Measurements from ENCODE around the gene PTEN.

PTEN gene

DNA sequence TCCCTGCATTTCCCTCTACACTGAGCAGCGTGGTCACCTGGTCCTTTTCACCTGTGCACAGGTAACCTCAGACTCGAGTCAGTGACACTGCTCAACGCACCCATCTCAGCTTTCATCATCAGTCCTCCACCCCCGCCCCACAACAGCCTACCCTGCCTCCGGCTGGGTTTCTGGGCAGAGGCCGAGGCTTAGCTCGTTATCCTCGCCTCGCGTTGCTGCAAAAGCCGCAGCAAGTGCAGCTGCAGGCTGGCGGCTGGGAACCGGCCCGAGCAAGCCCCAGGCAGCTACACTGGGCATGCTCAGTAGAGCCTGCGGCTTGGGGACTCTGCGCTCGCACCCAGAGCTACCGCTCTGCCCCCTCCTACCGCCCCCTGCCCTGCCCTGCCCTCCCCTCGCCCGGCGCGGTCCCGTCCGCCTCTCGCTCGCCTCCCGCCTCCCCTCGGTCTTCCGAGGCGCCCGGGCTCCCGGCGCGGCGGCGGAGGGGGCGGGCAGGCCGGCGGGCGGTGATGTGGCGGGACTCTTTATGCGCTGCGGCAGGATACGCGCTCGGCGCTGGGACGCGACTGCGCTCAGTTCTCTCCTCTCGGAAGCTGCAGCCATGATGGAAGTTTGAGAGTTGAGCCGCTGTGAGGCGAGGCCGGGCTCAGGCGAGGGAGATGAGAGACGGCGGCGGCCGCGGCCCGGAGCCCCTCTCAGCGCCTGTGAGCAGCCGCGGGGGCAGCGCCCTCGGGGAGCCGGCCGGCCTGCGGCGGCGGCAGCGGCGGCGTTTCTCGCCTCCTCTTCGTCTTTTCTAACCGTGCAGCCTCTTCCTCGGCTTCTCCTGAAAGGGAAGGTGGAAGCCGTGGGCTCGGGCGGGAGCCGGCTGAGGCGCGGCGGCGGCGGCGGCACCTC lies at the start of gene PTEN, which contains the start of gene KLLN:
PTEN (plus strand) TSS at position 573 of the 891 bp plus-strand sequence. CDS start 845 bp downstream, outside the sequence.
KLLN (minus strand) TSS at position 481 of the 891 bp plus-strand sequence. CDS start 1,046 bp downstream, outside the sequence.
- Histone ChIP-seq H3K36me3 (ENCODE audit: control insufficient read depth in 2 of 2, insufficient read depth in 1 of 2, low read length in 2 of 2) (no peaks in the 10 kb centered on the region), H3K27ac (ENCODE audit: extremely low read depth, low read depth, low read length) (peak within 1 kb of the TSS; percentile 99), H3K4me1 (ENCODE audit: control insufficient read depth, insufficient read depth, low read length) (peaks cover 12% of the 10 kb centered on the region; the same call in 1 of the 2 replicates), H3K9me3 (ENCODE audit: control insufficient read depth, insufficient read depth, low read depth, low read length) (no peaks in the 10 kb centered on the region), H3K4me3 (ENCODE audit: low read depth, low read length) (peak within 1 kb of the TSS; percentile 60)
- CTCF ChIA-PET: interaction anchor here (0.5 to 1.4 kb wide), 3 partner anchors 175 to 454 kb away, joined by 4 to 5 read pairs (median 4); no protein-coding TSS in a partner anchor
- POLR2A ChIA-PET: interaction anchor here (0.9 to 2.9 kb wide), 14 partner anchors 9 to 524 kb away, joined by 3 to 30 read pairs (median 4); partner anchors contain the start of gene ATAD1
- TF ChIP-seq ZNF423 (tag by site-specific recombination; IDR thresholded peaks at IDR 0.05) (no peak; the same call in 1 of the 2 replicates), ZNF571 (tag by site-specific recombination; IDR thresholded peaks at IDR 0.05) (no peak), ZBTB8A (tag by site-specific recombination; IDR thresholded peaks at IDR 0.05) (peak; percentile 85), ZNF544 (tag by site-specific recombination; IDR thresholded peaks at IDR 0.05) (no peak), ZNF138 (tag by site-specific recombination; IDR thresholded peaks at IDR 0.05; ENCODE audit: borderline replicate concordance) (no peak), ZBTB48 (tag by site-specific recombination; IDR thresholded peaks at IDR 0.05) (peak; percentile 78; the same call in 1 of the 2 replicates), ZNF23 (tag by site-specific recombination; IDR thresholded peaks at IDR 0.05; ENCODE audit: borderline replicate concordance) (no peak), ZNF776 (tag by site-specific recombination; IDR thresholded peaks at IDR 0.05; ENCODE audit: borderline replicate concordance) (no peak), ZNF391 (tag by site-specific recombination; IDR thresholded peaks at IDR 0.05; ENCODE audit: borderline replicate concordance, low read depth) (no peak), ZNF76 (tag by site-specific recombination; IDR thresholded peaks at IDR 0.05; ENCODE audit: borderline replicate concordance, low read depth) (peak; percentile 72; the same call in 1 of the 2 replicates), ZFP69B (tag by site-specific recombination; IDR thresholded peaks at IDR 0.05) (peak; percentile 21), ZEB2 (tag by site-specific recombination; IDR thresholded peaks at IDR 0.05) (peak; percentile 91; the same call in 1 of the 2 replicates)
- TF ChIP-seq, protein P1, sequence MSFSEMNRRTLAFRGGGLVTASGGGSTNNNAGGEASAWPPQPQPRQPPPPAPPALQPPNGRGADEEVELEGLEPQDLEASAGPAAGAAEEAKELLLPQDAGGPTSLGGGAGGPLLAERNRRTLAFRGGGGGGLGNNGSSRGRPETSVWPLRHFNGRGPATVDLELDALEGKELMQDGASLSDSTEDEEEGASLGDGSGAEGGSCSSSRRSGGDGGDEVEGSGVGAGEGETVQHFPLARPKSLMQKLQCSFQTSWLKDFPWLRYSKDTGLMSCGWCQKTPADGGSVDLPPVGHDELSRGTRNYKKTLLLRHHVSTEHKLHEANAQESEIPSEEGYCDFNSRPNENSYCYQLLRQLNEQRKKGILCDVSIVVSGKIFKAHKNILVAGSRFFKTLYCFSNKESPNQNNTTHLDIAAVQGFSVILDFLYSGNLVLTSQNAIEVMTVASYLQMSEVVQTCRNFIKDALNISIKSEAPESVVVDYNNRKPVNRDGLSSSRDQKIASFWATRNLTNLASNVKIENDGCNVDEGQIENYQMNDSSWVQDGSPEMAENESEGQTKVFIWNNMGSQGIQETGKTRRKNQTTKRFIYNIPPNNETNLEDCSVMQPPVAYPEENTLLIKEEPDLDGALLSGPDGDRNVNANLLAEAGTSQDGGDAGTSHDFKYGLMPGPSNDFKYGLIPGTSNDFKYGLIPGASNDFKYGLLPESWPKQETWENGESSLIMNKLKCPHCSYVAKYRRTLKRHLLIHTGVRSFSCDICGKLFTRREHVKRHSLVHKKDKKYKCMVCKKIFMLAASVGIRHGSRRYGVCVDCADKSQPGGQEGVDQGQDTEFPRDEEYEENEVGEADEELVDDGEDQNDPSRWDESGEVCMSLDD (tag by site-specific recombination; IDR thresholded peaks at IDR 0.05): no peak; the same call in 1 of the 2 replicates
- TF ChIP-seq, protein P2, sequence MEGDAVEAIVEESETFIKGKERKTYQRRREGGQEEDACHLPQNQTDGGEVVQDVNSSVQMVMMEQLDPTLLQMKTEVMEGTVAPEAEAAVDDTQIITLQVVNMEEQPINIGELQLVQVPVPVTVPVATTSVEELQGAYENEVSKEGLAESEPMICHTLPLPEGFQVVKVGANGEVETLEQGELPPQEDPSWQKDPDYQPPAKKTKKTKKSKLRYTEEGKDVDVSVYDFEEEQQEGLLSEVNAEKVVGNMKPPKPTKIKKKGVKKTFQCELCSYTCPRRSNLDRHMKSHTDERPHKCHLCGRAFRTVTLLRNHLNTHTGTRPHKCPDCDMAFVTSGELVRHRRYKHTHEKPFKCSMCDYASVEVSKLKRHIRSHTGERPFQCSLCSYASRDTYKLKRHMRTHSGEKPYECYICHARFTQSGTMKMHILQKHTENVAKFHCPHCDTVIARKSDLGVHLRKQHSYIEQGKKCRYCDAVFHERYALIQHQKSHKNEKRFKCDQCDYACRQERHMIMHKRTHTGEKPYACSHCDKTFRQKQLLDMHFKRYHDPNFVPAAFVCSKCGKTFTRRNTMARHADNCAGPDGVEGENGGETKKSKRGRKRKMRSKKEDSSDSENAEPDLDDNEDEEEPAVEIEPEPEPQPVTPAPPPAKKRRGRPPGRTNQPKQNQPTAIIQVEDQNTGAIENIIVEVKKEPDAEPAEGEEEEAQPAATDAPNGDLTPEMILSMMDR (tag by site-specific recombination; IDR thresholded peaks at IDR 0.05): 0 out of 2 replicates have a peak, but pooled peaks have one; percentile 8
- TF ChIP-seq, protein P3, sequence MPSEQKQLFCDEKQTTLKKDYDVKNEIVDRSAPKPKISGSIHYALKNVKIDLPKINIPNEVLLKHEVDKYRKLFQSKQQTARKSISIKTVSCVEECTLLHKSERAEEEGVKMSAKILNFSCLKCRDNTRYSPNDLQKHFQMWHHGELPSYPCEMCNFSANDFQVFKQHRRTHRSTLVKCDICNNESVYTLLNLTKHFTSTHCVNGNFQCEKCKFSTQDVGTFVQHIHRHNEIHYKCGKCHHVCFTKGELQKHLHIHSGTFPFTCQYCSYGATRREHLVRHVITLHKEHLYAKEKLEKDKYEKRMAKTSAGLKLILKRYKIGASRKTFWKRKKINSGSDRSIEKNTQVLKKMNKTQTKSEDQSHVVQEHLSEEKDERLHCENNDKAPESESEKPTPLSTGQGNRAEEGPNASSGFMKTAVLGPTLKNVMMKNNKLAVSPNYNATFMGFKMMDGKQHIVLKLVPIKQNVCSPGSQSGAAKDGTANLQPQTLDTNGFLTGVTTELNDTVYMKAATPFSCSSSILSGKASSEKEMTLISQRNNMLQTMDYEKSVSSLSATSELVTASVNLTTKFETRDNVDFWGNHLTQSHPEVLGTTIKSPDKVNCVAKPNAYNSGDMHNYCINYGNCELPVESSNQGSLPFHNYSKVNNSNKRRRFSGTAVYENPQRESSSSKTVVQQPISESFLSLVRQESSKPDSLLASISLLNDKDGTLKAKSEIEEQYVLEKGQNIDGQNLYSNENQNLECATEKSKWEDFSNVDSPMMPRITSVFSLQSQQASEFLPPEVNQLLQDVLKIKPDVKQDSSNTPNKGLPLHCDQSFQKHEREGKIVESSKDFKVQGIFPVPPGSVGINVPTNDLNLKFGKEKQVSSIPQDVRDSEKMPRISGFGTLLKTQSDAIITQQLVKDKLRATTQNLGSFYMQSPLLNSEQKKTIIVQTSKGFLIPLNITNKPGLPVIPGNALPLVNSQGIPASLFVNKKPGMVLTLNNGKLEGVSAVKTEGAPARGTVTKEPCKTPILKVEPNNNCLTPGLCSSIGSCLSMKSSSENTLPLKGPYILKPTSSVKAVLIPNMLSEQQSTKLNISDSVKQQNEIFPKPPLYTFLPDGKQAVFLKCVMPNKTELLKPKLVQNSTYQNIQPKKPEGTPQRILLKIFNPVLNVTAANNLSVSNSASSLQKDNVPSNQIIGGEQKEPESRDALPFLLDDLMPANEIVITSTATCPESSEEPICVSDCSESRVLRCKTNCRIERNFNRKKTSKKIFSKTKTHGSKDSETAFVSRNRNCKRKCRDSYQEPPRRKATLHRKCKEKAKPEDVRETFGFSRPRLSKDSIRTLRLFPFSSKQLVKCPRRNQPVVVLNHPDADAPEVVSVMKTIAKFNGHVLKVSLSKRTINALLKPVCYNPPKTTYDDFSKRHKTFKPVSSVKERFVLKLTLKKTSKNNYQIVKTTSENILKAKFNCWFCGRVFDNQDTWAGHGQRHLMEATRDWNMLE (tag by site-specific recombination; conservative IDR thresholded peaks at IDR 0.05; ENCODE audit: low read depth): no peak
- TF ChIP-seq, protein P4, sequence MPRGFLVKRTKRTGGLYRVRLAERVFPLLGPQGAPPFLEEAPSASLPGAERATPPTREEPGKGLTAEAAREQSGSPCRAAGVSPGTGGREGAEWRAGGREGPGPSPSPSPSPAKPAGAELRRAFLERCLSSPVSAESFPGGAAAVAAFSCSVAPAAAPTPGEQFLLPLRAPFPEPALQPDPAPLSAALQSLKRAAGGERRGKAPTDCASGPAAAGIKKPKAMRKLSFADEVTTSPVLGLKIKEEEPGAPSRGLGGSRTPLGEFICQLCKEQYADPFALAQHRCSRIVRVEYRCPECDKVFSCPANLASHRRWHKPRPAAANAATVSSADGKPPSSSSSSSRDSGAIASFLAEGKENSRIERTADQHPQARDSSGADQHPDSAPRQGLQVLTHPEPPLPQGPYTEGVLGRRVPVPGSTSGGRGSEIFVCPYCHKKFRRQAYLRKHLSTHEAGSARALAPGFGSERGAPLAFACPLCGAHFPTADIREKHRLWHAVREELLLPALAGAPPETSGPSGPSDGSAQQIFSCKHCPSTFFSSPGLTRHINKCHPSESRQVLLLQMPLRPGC (tag by site-specific recombination; IDR thresholded peaks at IDR 0.05): 0 out of 2 replicates have a peak, but pooled peaks have one; percentile 10
- TF ChIP-seq, protein P5, sequence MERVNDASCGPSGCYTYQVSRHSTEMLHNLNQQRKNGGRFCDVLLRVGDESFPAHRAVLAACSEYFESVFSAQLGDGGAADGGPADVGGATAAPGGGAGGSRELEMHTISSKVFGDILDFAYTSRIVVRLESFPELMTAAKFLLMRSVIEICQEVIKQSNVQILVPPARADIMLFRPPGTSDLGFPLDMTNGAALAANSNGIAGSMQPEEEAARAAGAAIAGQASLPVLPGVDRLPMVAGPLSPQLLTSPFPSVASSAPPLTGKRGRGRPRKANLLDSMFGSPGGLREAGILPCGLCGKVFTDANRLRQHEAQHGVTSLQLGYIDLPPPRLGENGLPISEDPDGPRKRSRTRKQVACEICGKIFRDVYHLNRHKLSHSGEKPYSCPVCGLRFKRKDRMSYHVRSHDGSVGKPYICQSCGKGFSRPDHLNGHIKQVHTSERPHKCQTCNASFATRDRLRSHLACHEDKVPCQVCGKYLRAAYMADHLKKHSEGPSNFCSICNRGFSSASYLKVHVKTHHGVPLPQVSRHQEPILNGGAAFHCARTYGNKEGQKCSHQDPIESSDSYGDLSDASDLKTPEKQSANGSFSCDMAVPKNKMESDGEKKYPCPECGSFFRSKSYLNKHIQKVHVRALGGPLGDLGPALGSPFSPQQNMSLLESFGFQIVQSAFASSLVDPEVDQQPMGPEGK (tag by site-specific recombination; IDR thresholded peaks at IDR 0.05): peak; percentile 86
- TF ChIP-seq, protein P6, sequence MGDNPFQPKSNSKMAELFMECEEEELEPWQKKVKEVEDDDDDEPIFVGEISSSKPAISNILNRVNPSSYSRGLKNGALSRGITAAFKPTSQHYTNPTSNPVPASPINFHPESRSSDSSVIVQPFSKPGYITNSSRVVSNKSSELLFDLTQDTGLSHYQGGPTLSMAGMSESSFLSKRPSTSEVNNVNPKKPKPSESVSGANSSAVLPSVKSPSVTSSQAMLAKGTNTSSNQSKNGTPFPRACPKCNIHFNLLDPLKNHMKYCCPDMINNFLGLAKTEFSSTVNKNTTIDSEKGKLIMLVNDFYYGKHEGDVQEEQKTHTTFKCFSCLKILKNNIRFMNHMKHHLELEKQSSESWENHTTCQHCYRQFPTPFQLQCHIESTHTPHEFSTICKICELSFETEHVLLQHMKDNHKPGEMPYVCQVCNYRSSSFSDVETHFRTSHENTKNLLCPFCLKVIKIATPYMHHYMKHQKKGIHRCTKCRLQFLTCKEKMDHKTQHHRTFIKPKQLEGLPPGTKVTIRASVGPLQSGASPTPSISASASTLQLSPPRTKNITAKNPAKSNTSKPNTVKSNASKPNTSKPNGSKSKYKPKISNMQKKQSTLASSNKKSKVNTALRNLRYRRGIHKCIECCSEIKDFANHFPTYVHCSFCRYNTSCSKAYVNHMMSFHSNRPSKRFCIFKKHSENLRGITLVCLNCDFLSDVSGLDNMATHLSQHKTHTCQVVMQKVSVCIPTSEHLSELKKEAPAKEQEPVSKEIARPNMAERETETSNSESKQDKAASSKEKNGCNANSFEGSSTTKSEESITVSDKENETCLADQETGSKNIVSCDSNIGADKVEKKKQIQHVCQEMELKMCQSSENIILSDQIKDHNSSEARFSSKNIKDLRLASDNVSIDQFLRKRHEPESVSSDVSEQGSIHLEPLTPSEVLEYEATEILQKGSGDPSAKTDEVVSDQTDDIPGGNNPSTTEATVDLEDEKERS (tag by site-specific recombination; IDR thresholded peaks at IDR 0.05): no peak

Measured in HEK293 (cell line).